Activated CD4-positive, alpha-beta T cell treated with anti-CD3 and anti-CD28 coated beads for 48 hours (primary cell): ENCODE measurements around the gene PRSS36.
"Not testable (repeated sequence)": the region's sequence is repeated elsewhere in the genome, so short reads cannot be mapped to it uniquely, and the experiment has no call there.

ENCODE experiments used
- DNase-seq: peaks from one replicate; pipeline ENCODE4 v3.0.0-alpha.2; 2020

PRSS36 gene

DNA sequence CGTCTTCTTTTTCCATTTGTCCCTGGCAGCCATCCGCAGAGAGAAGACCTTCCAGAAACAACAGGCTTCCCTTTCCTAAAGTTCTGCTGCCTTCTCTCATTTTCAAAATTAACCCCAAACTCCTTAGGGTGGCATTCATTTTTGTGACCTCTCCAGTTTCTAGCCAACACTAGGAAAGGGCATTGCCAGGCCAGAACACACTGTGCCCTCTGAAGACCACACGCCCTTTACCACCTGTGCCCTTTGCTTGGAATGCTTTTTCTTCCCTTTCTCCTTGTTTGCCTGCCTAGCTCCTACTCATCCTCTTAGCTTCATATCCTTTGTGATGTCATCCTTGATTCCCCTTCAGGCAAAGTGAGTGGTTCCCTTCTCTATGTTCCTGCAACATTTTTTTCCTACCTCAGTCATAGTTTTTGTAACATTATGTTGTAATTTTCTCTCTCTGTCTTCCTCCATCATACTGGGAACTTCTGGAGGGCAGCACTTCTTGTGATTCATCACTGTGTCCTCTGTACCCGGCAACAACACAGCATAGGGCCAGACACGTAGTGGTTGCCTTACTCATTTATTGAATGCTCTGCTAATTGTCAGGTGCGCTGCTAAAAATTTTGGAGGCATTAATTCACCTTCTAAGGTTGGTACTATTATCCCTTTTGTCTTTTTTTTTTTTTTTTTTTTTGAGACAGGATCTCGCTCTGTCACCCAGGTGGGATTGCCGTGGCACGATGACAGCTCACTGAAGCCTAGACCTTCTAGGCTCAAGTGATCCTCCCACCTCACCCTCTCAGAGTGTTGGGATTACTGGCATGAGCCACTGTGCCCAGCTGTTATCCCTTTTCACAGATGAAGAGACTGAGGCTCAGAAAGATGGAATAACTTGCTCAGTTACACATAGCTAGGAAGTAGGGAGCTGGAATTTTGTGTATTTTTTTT lies 31.4 kb downstream of the PRSS36 start:
- no peak for DNase-seq

DNA sequence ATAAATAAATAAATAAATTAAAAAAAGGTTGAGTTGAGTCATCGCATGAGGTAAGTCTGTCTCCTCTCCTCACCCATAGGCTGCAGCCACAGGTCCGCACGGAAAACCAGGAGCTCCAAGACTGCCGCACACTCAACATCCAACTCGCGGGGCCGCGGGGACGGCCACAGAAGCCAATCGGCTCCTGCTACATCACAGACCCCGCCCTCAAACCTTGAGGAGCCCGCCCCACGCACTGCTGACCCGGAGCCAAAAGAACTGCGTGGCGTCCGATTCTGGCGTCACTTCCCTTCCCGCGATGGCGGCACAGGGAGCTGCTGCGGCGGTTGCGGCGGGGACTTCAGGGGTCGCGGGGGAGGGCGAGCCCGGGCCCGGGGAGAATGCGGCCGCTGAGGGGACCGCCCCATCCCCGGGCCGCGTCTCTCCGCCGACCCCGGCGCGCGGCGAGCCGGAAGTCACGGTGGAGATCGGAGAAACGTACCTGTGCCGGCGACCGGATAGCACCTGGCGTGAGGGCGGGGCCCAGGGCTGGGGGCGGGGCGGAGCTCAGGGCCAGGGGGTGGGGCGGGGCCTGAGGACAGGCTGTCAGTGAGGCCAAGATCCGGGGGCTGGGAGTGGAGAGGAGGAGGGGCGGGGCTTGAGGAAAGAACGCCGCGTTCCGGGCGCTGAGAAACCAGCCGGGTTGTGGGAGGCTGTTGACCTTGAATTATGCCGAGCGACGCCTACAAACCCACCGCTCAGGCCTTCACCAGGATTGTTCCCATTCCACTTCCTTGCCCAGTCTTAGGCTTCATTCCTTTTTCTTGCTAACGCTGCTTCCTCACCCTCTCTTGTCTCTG lies 32.3 kb downstream of the PRSS36 start, which contains the start of gene KAT8:
KAT8 (plus strand) TSS at position 281 of the 839 bp plus-strand sequence; CDS start at position 299, 18 bp downstream.
- peak; percentile 99 for DNase-seq

DNA sequence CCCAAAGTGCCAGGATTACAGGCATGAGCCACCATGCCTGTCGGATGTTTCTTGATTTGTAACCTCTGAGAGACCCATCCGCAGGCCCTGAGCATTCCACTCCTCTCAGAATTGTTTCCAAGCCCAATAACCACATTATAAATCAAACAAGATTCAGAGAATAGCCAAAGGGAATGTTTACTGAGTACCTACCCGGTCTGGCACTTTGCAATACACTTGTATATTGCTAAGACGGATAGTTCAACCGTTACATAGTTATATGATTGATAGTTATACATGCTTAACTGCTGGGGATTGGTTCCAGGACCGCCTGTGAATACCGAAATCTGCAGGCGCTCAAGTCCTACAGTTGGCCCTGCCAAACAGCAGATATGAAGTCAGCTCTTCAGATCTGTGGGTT lies 35.4 kb downstream of the PRSS36 start:
- no peak for DNase-seq

DNA sequence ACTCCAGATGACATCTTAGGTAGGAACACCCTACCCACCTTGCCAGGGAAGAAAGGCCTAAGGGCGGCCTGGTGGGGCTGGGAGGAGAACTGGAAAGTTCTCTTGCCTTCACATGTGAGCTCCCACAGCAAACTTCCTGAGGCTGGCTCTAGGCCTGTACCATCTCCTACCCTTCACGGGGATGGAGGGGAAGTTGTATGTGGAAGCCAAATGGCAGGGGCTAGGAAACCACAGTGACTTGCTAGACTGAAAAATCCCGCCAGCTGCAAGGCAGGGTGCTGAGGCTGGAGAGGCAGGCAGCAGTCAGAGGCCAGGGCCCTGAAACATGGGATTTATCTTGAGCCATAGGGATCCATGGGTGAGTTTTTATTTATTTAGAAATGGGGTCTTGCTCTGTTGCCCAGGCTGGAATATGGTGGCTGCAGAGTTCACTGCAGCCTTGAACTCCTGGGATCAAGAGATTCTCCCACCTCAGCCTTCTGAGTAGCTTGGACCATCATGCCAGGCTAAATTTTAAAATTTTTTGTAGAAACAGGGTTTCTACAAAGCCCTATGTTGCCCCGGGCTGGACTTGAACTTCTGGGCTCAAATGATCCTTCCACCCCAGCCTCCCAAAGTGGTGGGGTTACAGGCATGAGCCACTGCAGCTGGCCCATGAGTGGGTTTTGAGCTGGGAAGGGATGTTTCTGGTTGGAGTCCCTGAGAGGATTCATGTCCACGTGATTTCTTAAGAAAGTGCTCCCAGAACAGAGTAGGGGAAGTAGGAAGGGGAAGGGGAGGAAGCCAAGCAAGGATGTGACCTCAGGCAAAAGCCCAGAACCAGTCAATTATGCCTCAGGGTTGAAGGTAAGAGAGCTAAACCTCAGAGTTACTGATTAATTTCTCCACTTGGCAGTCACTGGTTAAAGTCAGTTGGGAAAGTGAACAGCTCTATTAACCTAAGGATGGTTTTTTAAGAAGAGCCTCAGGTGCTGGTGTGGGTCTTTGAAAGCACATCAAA lies 36.4 kb downstream of the PRSS36 start:
- DNase-seq = no peak

DNA sequence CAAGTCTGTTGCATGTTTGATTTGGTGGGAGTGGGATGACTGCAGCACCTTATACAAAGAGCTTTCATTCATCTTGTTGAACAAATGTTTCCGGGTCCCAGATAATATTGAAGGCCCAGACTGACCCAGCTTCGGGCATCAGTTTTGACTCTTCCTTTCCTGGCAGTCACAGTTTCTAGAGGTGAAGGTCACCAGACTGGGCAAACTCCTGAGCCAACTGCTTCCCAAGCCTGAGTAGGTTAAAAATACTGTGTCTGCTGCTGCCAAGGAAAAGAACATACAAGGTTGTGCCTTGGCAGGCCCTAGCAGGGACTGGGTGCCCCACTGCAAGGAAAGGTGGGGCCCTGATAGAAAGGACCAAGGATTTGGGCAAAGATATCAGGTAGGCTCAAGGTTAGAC lies 37.2 kb downstream of the PRSS36 start:
- no peak for DNase-seq

DNA sequence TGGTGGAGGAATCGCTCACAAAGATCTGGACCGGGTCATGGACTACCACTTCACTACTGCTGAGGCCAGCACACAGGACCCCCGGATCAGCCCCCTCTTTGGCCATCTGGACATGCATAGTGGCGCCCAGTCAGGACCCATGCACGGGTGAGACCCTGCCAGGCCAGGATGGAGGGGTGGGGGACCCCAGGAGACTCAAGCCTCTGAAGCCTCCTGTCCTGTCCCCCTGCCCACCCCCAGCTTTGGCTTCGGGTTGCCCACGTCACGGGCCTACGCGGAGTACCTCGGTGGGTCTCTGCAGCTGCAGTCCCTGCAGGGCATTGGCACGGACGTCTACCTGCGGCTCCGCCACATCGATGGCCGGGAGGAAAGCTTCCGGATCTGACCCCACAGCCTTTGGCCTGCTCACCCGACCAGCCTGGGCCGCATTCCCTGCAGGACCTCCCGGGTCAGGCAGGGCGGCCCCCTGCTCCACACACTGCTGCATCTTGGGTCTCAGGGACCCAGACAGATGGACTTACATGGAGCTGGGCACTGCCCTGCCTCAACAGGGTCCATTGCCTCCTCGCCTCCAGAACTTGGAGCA lies 37.9 kb downstream of the PRSS36 start:
- DNase-seq = no peak

DNA sequence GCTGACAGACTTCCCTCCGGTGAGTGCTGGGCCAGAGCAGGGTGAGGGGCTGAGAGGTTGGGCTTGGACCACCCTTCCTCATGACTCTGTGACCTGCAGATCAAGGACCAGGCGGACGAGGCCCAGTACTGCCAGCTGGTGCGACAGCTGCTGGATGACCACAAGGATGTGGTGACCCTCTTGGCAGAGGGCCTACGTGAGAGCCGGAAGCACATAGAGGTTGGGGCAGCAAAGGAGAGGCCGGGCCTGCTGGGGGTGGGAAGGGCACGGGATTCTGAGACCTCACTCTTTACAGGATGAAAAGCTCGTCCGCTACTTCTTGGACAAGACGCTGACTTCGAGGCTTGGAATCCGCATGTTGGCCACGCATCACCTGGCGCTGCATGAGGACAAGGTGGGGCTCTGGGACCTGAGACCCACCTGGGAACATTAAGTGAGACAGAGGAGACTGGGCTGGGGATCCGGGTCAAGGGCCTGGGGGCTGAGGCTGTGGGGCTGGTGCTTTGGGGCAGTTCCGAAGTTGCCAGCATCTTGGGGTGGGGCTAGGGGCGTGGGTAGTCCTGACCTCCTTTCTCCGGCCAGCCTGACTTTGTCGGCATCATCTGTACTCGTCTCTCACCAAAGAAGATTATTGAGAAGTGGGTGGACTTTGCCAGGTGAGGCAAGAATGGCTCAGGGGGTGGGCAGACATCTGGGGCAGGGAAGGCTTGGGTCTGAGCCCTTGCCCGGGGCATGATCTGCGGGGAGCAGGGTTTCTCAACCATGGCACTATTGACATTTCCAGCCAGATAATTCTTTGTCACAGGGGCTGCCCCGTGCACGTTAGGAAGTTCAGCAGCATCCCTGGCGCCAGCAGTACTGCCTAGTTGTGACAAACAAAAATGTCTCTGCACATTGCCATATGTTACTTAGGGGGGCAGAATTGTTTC lies 39.5 kb downstream of the PRSS36 start:
- no peak for DNase-seq

DNA sequence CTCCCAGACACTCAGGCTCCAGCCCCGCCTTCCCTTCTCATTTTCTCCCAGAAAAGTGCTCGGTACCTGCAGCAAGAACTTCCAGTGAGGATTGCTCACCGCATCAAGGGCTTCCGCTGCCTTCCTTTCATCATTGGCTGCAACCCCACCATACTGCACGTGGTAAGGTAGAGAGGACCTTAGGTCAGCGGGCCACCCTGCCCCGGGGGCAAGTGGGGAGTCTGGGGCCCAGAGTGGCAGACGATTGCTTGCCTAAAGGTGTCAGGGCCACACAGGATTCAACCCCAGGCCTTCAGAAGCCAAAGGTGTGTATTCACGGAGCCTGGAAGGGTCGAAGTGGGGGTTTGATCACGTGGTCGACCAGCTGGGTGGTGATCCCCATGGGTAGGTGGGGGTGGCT lies 40.2 kb downstream of the PRSS36 start:
- no peak for DNase-seq

DNA sequence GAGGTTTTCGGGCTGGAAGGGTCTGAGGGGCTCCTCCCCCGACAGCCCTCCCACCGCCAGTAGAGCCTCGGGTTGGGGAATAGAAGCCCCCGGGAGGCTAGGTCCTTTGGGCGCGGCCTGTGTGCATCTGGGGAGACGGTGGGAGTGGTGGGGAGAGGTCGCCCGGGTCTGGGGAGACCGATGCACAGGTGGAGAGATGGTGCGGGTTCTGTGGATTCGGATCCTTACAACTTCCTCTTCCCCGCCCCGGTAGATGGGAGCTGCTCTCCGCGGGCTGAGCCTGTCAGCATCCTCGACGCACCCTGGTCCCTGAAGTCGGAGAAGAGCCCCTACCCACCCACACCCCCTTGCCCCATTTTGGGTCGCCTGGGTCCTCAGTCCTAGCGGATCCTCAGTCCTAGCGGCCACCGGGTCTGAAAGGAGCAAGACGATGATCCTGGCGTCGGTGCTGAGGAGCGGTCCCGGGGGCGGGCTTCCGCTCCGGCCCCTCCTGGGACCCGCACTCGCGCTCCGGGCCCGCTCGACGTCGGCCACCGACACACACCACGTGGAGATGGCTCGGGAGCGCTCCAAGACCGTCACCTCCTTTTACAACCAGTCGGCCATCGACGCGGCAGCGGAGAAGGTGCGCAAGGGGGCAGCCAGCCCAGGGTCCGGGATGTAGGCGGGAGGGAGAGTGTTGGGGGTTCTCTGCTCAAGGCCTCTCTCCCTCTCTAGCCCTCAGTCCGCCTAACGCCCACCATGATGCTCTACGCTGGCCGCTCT lies 40.9 kb downstream of the PRSS36 start:
- no peak for DNase-seq

DNA sequence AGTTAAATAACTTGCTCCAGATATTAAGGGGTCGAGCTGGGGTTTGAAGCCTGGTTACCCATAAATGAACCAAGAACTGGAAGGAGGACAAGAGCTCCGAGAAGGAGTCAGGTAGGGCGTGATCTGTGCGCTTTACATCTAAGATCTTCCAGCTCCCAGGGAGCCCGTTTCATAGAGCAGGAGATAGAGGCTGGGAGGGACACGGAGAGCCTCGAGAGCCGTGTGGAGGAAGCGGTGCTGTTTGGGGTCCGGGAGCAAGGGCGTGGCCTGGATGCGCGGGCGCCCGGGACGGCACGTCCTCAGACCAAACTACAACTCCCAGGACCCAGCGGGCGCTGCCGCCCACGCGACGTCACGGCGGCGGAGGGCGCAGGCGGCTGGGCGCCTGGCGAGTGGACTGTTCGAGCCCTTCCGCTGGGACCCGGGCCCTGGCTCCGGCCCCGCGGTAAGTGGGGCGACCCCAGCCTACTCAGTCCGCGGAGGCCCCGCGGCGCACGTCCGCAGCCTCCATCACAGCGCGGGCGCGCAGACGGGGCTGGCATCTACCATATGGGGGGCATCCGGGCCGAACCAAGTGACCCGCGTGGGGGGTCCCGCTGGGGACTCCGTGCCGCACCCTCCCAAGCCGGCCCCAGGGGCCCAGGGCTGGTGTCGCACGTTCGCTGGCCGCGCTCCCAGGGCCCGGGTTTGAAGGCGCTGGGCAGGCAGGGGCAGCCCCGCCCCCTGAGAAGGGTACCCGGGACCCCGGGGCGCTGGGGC lies 41.7 kb downstream of the PRSS36 start, which contains the start of gene BCKDK:
BCKDK (plus strand) TSS at position 352 of the 759 bp plus-strand sequence. CDS start 838 bp downstream, outside the sequence.
- DNase-seq = peak; percentile 86

DNA sequence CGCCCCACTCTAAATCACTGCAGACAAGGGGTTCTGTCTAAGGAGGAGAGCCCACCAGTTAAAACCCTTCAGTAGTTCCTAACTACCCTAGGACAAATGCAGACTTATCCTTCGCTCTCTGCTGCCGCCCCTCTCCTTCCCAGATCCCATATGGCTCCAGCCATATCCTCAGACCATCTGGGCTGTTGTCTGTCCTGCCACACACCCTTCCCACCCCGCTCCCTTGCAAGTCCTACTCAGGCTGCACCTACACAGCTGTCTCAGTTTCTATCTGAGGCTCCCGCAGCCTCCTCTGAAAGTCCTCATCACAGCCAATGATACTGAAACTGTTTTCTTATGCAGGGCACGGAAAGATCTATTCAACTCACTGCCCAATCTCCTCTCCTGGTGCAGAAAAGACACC lies 42.4 kb downstream of the PRSS36 start:
- DNase-seq = peak; percentile 69

DNA sequence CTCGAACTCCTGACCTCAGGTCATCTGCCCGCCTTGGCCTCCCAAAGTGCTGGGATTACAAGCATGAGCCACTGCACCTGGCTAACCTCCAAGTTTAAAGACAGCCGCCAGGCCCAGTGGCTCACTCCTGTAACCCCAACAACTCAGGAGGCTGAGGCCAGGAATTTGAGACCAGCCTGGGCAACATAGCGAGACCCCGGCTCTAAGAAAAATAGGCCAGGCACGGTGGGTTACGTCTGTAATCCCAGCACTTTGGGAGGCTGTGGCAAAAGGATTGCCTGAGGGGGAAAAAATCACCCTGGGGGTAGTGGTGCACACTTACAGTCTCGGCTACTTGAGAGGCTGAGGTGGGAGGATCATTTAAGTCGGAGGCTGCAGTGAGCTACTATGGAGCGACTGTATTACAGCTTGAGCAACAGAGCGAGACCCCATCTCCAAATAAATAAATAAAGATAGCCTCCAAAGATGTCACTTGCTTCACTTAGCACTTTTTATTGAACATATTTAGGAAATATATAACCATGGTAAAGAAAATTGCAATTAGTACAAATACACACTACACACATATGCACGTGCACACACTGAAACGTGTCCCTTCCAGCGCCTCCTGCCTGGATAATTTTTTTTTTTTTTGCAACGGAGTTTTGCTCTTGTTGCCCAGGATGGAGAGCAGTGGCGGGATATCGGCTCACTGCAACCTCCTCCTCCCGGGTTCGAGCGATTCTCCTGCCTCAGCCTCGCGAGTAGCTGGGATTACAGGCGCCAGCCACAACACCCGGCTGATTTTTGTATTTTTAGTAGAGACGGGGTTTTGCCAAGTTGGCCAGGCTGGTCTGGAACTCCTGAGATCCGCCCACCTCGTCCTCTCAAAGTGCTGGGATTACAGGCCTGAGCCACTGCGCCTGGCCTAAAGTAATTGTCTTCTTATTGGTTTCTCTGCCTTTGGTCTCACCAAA lies 43.1 kb downstream of the PRSS36 start:
- no peak for DNase-seq

DNA sequence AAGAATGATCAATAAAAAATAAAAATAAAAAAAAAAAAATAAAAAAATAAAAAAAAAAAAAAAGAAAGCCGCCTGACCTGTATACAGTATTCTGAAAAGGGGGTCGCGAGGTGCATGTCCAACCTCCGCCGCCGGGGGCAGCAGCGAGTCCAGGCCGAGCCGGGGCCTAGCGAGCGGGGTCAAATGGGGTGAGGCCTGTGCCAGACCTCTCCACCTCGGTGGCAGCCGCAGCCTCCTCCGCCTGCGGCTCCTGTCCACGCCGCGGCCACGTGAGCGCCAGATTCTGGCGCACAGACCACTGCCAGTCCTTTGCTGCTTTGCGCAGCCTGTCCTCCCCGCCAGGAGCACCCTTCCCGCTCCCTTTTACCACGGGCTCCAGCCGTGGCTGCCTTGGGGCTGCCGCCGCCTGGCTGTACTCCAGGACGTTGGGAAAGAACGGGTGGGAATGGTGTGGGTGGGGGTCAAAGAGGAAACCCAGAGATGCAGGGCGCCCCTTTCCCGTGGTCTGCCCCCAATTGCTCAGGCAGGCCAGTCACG lies 44.1 kb downstream of the PRSS36 start:
- DNase-seq = peak; percentile 90

DNA sequence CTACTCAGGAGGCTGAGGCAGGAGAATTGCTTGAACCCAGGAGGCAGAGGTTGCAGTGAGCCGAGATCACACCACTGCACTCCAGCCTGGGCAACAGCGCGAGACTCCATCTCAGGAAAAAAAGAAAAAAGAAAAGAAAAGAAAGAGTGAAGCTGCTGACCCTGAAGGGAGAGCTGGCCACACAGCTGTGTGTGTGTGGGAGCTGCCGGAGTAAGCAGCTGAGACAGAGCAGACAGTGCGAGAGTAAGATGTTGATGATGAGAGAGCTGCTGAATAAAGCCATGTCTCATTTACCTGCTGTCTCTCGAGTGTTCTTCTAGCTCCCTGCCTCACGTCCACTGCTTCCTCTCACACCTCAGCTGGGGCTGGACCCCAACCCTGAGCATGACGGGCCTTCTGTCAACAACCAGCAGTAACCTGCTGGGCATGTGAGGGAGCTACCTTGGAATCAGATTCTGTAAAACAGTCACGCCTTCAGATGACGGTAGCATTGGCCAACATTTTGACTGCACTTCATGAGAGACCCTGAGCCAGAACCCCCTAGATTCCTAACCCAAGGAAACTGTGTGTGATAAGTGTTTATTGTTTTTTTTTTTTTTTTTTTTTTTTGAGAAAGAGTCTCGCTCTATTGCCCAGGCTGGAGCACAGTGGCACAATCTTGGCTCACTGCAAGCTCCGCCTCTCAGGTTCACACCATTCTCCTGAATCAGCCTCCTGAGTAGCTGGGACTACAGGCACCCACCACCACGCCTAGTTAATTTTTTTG lies 48.8 kb downstream of the PRSS36 start:
- not testable (repeated sequence) for DNase-seq

DNA sequence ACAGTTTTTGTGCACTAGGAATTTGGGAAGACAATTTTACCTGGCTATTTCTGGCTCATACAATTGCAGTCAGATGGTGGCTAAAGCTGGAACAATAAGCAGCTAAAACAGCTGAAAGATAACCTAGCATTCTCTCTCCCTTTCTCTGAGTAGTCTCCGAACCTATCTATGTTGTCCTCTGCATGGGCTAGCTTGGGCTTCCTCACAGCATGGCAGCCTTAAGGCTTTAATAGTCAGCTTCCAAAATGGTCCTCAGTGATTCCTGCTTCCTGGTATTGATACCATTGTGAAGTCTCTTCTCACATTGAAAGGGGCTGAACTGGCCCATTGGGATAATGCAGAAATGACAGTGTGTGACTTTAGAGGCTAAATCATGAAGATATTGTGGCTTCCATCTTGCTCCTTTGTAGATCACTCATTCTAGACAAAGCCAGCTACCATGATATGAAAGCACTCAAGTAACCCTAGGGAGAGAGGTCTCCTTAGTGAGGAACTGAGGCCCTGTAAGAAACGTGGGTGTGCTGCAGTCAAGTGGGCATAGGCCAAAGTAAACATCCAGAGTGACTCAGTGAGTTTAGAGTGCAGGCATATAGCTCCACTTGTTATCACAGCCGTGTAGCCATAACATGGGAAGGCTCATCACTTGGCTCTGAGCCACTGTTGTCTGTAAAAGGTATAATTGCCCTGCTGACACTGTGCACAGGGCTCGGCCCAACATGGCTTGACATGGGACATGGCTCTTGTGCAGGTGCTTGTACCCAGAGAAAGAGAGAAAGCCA lies 49.8 kb downstream of the PRSS36 start:
- DNase-seq = no peak
